GM19023 (cell line): ENCODE data around the gene LUZP4.
"Not testable (repeated sequence)": the region's sequence is repeated elsewhere in the genome, so short reads cannot be mapped to it uniquely, and the experiment has no call there.

Experiments
- ATAC-seq: cut with Tn5 transposase; IDR thresholded peaks from one replicate; pipeline ENCODE4 v1.9.1; 2021; ENCODE audit warnings: mild to moderate bottlenecking, moderate library complexity; ENCODE audit not compliant: unreplicated experiment

Gene LUZP4

DNA sequence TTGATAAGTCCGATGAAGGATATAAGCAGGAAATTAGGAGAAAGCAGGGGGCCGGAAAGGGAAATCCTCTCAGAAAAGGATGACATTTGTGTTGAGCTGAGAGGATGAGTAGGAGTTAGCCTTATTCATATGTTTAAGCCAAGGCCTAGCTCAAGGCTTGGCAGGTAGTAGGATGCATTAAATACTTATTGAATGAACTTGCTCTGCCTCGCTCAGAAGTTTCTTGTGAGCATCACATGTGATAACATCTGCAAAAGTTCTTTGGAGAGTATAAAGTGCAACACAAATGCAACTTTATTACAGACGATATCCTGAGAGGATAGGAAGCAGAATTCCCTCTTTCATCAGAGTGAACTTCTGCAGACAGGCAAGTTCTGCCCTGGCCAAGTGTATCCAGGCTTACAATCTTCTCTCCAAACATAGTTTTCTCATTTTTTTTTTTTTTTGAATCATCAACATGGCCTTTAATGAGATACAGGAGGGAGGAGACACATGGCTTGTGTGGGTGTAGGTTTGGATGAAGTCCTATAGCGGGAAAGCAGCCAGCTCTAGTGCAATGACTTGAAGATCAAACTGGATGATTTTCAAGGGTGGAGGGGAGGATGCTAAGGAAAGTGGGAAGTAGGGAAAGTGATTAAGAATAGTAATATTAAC is 48.1 kb downstream of the LUZP4 start:
- ATAC-seq = no peak

DNA sequence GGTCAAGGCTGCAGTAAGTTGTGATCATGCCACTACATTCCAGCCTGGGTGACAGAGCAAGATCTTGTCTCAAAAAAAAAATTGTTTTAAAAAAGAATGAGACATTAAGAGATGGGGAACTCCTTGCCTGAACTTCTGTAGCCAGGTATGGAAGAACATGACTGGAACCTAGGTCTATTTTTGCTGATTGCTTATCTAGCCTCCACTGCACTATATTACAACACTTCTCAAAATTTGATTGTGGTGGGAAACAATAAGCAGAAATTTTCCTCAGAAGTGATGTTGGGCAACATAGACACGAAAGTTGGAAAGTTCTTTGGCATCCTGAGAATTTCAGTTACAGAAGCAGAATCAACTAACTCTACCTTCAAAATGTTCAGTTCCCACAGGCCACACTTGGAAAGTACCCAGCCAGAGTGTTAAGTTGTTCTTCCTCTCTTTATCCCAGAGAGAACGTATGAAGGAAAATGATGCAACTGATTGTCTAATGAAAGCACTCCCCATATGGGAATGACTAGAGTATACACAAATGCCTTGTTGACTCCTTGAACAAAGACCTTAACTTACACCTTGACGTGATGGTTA is 50.0 kb downstream of the LUZP4 start:
- ATAC-seq = no peak

DNA sequence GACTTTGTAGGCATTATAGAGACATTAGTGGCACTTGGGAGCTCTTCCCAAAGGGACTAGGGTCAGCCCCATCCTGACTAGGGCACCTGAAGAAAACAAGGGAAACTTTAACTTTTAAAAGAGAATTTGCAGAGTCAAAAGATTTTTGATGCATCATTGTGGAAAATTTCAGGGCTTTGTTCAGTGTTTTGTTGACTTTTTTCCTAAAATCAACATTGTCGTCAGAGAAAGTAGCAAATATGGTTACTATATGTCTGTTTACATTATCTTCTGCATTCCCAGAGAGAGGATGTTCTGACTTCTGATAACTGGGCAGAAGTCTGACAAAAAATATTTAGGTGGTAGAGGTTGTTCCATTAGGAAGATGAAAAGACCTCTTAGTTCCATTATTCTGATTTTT is 51.9 kb downstream of the LUZP4 start:
- no peak for ATAC-seq

DNA sequence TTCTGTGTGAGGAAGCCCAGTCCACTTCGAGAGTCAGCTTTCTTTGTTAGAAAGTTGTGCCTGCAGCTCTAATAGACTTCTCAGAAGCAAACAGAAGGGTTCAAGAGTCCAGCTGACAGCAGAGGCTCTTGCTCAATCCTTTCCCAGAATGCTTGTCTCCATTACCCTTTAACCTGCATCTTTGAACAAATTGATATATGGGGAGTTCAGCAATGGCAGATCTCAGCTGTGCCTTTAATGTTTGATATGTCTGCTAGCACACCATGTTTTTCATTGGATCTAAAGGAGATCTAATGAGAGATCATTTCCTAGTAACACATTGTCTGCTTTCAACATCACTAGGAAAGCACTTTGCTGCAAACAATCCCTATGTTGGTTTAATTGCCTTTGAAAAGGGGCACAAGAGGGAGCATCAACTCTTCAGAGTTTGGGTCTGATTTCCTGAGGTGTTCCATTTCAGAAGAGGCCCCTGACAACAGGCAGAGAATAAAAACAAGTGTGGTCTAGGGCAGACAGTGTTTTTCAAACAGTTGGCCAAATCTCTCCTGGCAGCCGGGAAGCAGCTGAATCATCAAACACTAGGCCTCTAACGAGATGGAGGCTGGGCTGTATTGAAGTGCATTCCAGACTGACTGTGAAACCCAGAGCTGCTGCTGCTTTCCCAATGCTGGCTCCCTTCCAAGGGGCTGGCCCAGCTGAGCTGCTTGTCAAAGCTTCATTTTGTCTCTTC is 55.5 kb downstream of the LUZP4 start:
- no peak for ATAC-seq

- no peak for ATAC-seq
These were observed 56.1 kb downstream of the LUZP4 start for GRCh38 chrX:115345615-115346014.

- ATAC-seq = not testable (repeated sequence)
These were observed 57.2 kb downstream of the LUZP4 start for GRCh38 chrX:115346738-115347137.

DNA sequence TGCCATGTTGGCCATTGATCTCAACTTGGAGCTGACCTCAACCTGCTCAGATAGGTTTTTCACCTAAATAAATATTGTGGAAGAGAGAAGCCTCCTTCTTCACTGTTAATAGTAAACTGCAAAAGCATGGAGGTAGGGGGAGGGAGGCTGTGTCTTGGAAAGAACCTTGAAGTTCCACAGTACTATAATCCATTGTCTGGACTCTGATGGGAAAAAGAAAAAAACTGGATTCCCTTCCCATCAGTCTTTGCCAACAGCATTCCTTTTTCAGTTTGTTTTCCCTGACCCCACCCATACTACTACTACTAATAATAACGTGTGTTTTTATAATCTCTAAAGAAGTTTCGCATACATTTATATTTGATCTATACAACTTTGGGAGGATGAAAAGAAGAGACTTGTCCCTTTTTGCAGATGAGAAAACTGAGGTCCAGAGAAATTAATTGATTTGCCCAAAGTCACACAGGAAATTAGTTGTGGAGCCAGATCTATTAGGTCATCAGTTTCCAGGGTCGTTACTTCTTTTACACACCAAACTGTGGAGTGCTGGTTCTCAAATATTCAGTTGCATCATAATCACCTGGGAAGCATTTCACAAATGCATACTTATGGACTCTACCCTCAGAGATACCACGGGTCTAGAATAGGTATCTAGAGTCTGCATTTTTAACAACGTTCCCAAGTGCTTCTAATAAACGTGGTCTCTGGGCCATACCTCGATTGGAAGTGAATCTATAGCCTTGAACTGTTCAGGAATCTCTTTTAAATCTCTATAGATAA is 59.1 kb downstream of the LUZP4 start:
- ATAC-seq = no peak

DNA sequence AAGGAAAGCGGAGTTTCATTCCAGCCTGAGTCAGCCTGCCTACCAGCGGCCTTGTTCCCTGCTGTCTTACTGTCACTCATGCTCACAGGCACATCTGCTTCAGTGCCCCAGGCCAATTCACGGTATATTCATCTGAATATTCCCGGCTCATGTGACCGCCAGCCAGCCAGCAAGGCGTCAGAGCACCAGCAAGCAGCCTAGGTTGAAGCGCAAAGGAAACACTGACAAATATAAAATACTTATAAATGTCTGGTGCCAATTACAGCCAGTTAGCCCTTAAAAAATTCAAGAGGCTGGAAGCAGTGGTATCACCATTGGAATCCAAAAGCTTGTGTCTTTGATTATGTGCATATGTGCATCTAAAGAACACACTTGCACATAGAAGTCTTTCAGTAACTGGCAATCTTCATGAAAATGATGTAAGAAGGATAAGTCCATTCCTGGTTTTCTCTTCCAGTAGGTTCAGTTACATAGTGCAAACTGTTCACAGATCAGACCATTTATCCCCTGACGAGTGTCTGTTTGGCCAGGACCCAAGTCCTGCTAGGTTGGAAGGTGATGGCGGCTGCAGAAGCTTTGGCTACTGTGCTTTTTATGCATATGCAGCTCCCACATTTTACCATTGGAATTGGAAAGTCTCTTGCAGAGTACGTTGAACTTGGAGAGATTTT is 61.3 kb downstream of the LUZP4 start:
- no peak for ATAC-seq

DNA sequence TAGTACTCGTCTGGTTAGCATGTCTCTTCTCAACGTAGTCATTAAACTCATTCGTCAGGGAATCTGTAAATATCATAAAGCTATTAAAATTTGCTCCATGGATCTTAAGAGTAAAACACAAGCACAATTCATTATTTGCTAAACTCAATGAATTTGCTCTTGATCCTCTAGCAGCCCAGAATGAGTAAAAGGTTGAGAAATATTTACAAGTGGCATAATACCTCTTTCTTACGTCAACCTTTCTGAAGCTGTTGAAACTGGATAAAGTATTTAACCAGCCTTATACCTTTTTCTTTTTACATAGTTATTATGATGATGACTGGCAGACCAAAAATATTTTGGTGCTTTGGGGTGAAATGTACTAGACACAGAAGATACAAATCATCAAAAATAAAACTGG is 66.9 kb downstream of the LUZP4 start:
- ATAC-seq = no peak
